Esophagus muscularis mucosa (tissue), 3 donors: ENCODE data around the gene FAAP20.

Experiments
- EP300 ChIP-seq: sonication (generic); formaldehyde crosslinking; IDR thresholded peaks from one replicate; pipeline ENCODE4 v1.6.1; 2017; ENCODE audit warnings: antibody characterized with exemption
- TF ChIP-seq, protein P1 (sequence below), 3 experiments: fragments of 200-600 bp in 2 of 3; fragments of 450-650 bp in 1 of 3; sonication (generic) in 2 of 3; IDR thresholded peaks; one replicate each; pipeline ENCODE4 v1.5.1; 2017 to 2019; ENCODE audit warnings: antibody characterized with exemption in 3 of 3, mild to moderate bottlenecking in 2 of 3, moderate library complexity in 1 of 3

DNA sequence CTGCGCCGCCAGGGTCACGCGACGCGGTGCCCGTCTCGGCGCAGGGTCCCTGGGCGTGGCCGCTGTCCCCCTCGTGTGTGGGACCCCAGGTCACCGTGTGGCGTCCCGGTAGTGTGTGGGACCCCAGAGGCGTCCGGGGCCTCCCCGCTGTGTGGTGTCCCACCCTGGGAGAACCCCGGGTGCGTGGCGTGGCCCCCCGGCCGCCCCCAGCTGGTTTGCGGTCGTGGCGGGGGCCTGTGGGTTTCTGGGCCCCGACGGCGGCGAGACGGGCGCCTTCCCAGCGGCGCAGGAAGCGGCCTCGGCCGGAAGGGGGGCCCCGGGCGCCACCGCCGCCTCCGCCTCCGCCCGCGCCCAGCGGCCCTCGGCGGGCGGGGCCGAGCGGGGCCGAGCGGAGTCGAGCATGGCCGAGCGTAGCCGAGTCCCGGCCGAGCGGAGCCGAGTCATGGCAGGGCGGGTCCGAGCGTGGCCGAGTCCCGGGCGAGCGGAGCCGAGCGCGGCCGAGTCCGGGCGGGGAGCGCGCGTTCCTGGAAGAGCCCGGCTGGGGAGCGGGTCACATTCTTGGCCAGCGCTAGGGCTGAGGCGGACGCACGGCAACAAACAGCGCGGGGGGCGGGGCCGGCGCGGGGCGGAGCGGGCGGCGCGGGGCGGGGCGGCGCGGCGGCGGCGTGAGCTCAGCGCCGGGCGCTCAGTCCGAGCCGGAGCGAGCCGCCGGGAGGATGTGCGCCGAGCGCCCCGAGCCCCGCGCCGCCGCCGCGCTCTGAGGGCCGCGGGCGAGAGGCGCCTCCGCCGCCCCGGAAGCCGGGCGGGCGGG lies 33.0 kb upstream of the FAAP20 start:
- no peak for TF ChIP-seq EP300
- TF ChIP-seq, protein P1, sequence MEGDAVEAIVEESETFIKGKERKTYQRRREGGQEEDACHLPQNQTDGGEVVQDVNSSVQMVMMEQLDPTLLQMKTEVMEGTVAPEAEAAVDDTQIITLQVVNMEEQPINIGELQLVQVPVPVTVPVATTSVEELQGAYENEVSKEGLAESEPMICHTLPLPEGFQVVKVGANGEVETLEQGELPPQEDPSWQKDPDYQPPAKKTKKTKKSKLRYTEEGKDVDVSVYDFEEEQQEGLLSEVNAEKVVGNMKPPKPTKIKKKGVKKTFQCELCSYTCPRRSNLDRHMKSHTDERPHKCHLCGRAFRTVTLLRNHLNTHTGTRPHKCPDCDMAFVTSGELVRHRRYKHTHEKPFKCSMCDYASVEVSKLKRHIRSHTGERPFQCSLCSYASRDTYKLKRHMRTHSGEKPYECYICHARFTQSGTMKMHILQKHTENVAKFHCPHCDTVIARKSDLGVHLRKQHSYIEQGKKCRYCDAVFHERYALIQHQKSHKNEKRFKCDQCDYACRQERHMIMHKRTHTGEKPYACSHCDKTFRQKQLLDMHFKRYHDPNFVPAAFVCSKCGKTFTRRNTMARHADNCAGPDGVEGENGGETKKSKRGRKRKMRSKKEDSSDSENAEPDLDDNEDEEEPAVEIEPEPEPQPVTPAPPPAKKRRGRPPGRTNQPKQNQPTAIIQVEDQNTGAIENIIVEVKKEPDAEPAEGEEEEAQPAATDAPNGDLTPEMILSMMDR (IDR thresholded peaks at IDR 0.05): peak in 1 of 3 experiments; percentile 18
